ENCODE results near the gene RPS6KA3. TPM values are rescaled to one million over a fixed set of nuclear protein-coding genes. Genes with fewer than 3 reads are reported as not detected.

Gene RPS6KA3
- total RNA-seq, 5 donors from 2014 or later (not counting 1 experiment from before 2014, with no cell fraction given), result 65.2 to 89.9 (median 71.9) TPM

GRCh38 chrX:20189171-20189570 is 77.5 kb downstream of the RPS6KA3 start:
- ATAC-seq (replicated peaks in 1 of 4) (no peak), DNase-seq (no peak)
- Histone ChIP-seq H3K9me3 (no peaks in the 10 kb centered on the region), H3K4me3 (ENCODE audit: control insufficient read depth in 1 of 2, extremely low read depth in 1 of 2, low read length in 1 of 2) (no peak overlapping the region), H3K4me1 (ENCODE audit: control insufficient read depth in 1 of 2, extremely low read depth in 1 of 2, insufficient read depth in 2 of 2, low read length in 2 of 2) (no peaks in the 10 kb centered on the region), H3K27me3 (replicated peaks in 1 of 2; ENCODE audit: control insufficient read depth in 2 of 2, extremely low read depth in 1 of 2, insufficient read depth in 2 of 2, low read length in 1 of 2) (no peaks in the 10 kb centered on the region), H3K36me3 (ENCODE audit: control insufficient read depth in 2 of 2, extremely low read depth in 1 of 2, insufficient read depth in 1 of 2, low read length in 1 of 2) (peaks cover 3 to 33% of the 10 kb centered on the region in 2 donors), H3K27ac (ENCODE audit: low read length) (no peak overlapping the region)
- Mint-ChIP-seq H3K27ac (peak overlapping the region in 1 of 2 donors; percentile 52), H3K27me3 (peaks cover 0 to 8% of the 10 kb centered on the region in 2 donors), H3K9me3 (no peaks in the 10 kb centered on the region), H3K4me3 (no peak overlapping the region), H3K36me3 (peaks cover 22% of the 10 kb centered on the region), H3K4me1 (peaks cover 0 to 2% (median 0%) of the 10 kb centered on the region in 3 donors)
- ChIA-PET POLR2A (interaction anchor here in 1 of 2 donors (0.6 to 0.7 kb wide), 2 partner anchors 63 to 1396 kb away, joined by 3 to 5 read pairs; no protein-coding TSS in a partner anchor), CTCF (interaction anchor here in 1 of 2 donors (0.6 kb wide), 1 partner anchor 213 kb away, joined by 4 read pairs; no protein-coding TSS in a partner anchor)

- H3K27me3 Mint-ChIP-seq, result peaks cover 0 to 14% of the 10 kb centered on the region in 2 donors
- H3K36me3 Mint-ChIP-seq, result peaks cover 27% of the 10 kb centered on the region
- H3K9me3 Mint-ChIP-seq, result no peaks in the 10 kb centered on the region
- no peak overlapping the region for H3K4me3 Mint-ChIP-seq
- Histone ChIP-seq H3K27me3 (replicated peaks in 1 of 2; ENCODE audit: control insufficient read depth in 2 of 2, extremely low read depth in 1 of 2, insufficient read depth in 2 of 2, low read length in 1 of 2) (no peaks in the 10 kb centered on the region), H3K4me3 (ENCODE audit: control insufficient read depth in 1 of 2, extremely low read depth in 1 of 2, low read length in 1 of 2) (no peak overlapping the region), H3K36me3 (ENCODE audit: control insufficient read depth in 2 of 2, extremely low read depth in 1 of 2, insufficient read depth in 1 of 2, low read length in 1 of 2) (peaks cover 2 to 27% of the 10 kb centered on the region in 2 donors), H3K27ac (ENCODE audit: low read length) (peak overlapping the region; percentile 29), H3K9me3 (no peaks in the 10 kb centered on the region), H3K4me1 (ENCODE audit: control insufficient read depth in 1 of 2, extremely low read depth in 1 of 2, insufficient read depth in 2 of 2, low read length in 2 of 2) (no peaks in the 10 kb centered on the region)
- peaks cover 9 to 23% (median 20%) of the 10 kb centered on the region in 3 donors for H3K4me1 Mint-ChIP-seq
- POLR2A ChIA-PET, result no interaction called here
- WGBS (ENCODE audit: insufficient coverage), result no CpG with 5 or more reads among the region's 3 CpGs
- H3K27ac Mint-ChIP-seq, result peak overlapping the region; percentile 77 to 84
- CTCF ChIA-PET, result no interaction called here
- ATAC-seq (replicated peaks in 1 of 4), result peak in 1 of 4 experiments; percentile 48
- no peak for DNase-seq
Observed at GRCh38 chrX:20181598-20182329, 84.9 kb downstream of the RPS6KA3 start.

GRCh38 chrX:20177093-20177492 is 89.6 kb downstream of the RPS6KA3 start:
- DNase-seq (no peak), ATAC-seq (replicated peaks in 1 of 4) (no peak)
- Mint-ChIP-seq H3K27ac (peak overlapping the region in 1 of 2 donors; percentile 9), H3K27me3 (peaks cover 0 to 10% of the 10 kb centered on the region in 2 donors), H3K36me3 (peaks cover 21% of the 10 kb centered on the region), H3K9me3 (no peaks in the 10 kb centered on the region), H3K4me1 (peaks cover 5 to 11% (median 11%) of the 10 kb centered on the region in 3 donors), H3K4me3 (no peak overlapping the region)
- Histone ChIP-seq H3K4me1 (ENCODE audit: control insufficient read depth in 1 of 2, extremely low read depth in 1 of 2, insufficient read depth in 2 of 2, low read length in 2 of 2) (no peaks in the 10 kb centered on the region), H3K27ac (ENCODE audit: low read length) (no peak overlapping the region), H3K27me3 (replicated peaks in 1 of 2; ENCODE audit: control insufficient read depth in 2 of 2, extremely low read depth in 1 of 2, insufficient read depth in 2 of 2, low read length in 1 of 2) (no peaks in the 10 kb centered on the region), H3K9me3 (no peaks in the 10 kb centered on the region), H3K36me3 (ENCODE audit: control insufficient read depth in 2 of 2, extremely low read depth in 1 of 2, insufficient read depth in 1 of 2, low read length in 1 of 2) (peaks cover 0 to 50% of the 10 kb centered on the region in 2 donors), H3K4me3 (ENCODE audit: control insufficient read depth in 1 of 2, extremely low read depth in 1 of 2, low read length in 1 of 2) (no peak overlapping the region)
- ChIA-PET POLR2A (interaction anchor here in 1 of 2 donors (0.6 to 1.0 kb wide), 2 partner anchors 19 to 1221 kb away, joined by 3 read pairs; no protein-coding TSS in a partner anchor), CTCF (no interaction called here)

- CTCF ChIA-PET, result no interaction called here
- peaks cover 14% of the 10 kb centered on the region for H3K36me3 Mint-ChIP-seq
Observed at GRCh38 chrX:20173856-20174255, 92.9 kb downstream of the RPS6KA3 start.

GRCh38 chrX:20173313-20173712 is 93.4 kb downstream of the RPS6KA3 start:
- H3K4me1 ChIP-seq (ENCODE audit: control insufficient read depth in 1 of 2, extremely low read depth in 1 of 2, insufficient read depth in 2 of 2, low read length in 2 of 2), result no peaks in the 10 kb centered on the region
- Mint-ChIP-seq H3K27me3 (peaks cover 0 to 5% of the 10 kb centered on the region in 2 donors), H3K27ac (no peak overlapping the region), H3K36me3 (peaks cover 13% of the 10 kb centered on the region), H3K4me1 (no peaks in the 10 kb centered on the region), H3K4me3 (no peak overlapping the region), H3K9me3 (no peaks in the 10 kb centered on the region)
- ChIA-PET CTCF (no interaction called here), POLR2A (interaction anchor here in 1 of 2 donors (0.7 kb wide), 1 partner anchor 35 kb away, joined by 3 read pairs; no protein-coding TSS in a partner anchor)
- DNase-seq (no peak), ATAC-seq (replicated peaks in 1 of 4) (no peak)
- H3K9me3 ChIP-seq, result no peaks in the 10 kb centered on the region
- no CpG with 5 or more reads among the region's 2 CpGs for WGBS (ENCODE audit: insufficient coverage)
- no peak overlapping the region for H3K4me3 ChIP-seq (ENCODE audit: control insufficient read depth in 1 of 2, extremely low read depth in 1 of 2, low read length in 1 of 2)
- no peak overlapping the region for H3K27ac ChIP-seq (ENCODE audit: low read length)
- no peaks in the 10 kb centered on the region for H3K27me3 ChIP-seq (replicated peaks in 1 of 2; ENCODE audit: control insufficient read depth in 2 of 2, extremely low read depth in 1 of 2, insufficient read depth in 2 of 2, low read length in 1 of 2)
- peaks cover 0 to 64% of the 10 kb centered on the region in 2 donors for H3K36me3 ChIP-seq (ENCODE audit: control insufficient read depth in 2 of 2, extremely low read depth in 1 of 2, insufficient read depth in 1 of 2, low read length in 1 of 2)

More at GRCh38 chrX:20173856-20174255, 92.9 kb downstream of the RPS6KA3 start:
- H3K9me3 Mint-ChIP-seq, result no peaks in the 10 kb centered on the region
- WGBS (ENCODE audit: insufficient coverage), result no CpG with 5 or more reads among the region's 2 CpGs
- peak overlapping the region in 1 of 2 donors; percentile 8 for H3K27ac Mint-ChIP-seq
- H3K27me3 Mint-ChIP-seq, result peaks cover 0 to 5% of the 10 kb centered on the region in 2 donors
- Histone ChIP-seq H3K4me1 (ENCODE audit: control insufficient read depth in 1 of 2, extremely low read depth in 1 of 2, insufficient read depth in 2 of 2, low read length in 2 of 2) (no peaks in the 10 kb centered on the region), H3K27me3 (replicated peaks in 1 of 2; ENCODE audit: control insufficient read depth in 2 of 2, extremely low read depth in 1 of 2, insufficient read depth in 2 of 2, low read length in 1 of 2) (no peaks in the 10 kb centered on the region), H3K27ac (ENCODE audit: low read length) (no peak overlapping the region), H3K4me3 (ENCODE audit: control insufficient read depth in 1 of 2, extremely low read depth in 1 of 2, low read length in 1 of 2) (no peak overlapping the region), H3K36me3 (ENCODE audit: control insufficient read depth in 2 of 2, extremely low read depth in 1 of 2, insufficient read depth in 1 of 2, low read length in 1 of 2) (peaks cover 0 to 63% of the 10 kb centered on the region in 2 donors), H3K9me3 (no peaks in the 10 kb centered on the region)
- H3K4me1 Mint-ChIP-seq, result no peaks in the 10 kb centered on the region
- no peak overlapping the region for H3K4me3 Mint-ChIP-seq
- POLR2A ChIA-PET, result interaction anchor here in 1 of 2 donors (0.7 kb wide), 1 partner anchor 35 kb away, joined by 3 read pairs; no protein-coding TSS in a partner anchor
- ATAC-seq (replicated peaks in 1 of 4) (no peak), DNase-seq (no peak)

GRCh38 chrX:20171887-20172286 is 94.8 kb downstream of the RPS6KA3 start:
- CTCF ChIA-PET, result interaction anchor here in 1 of 2 donors (0.6 kb wide), 1 partner anchor 433 kb away, joined by 5 read pairs; no protein-coding TSS in a partner anchor
- peaks cover 0 to 71% of the 10 kb centered on the region in 2 donors for H3K36me3 ChIP-seq (ENCODE audit: control insufficient read depth in 2 of 2, extremely low read depth in 1 of 2, insufficient read depth in 1 of 2, low read length in 1 of 2)
- Mint-ChIP-seq H3K4me3 (no peak overlapping the region), H3K9me3 (no peaks in the 10 kb centered on the region), H3K4me1 (no peaks in the 10 kb centered on the region), H3K27me3 (no peaks in the 10 kb centered on the region), H3K27ac (no peak overlapping the region), H3K36me3 (peaks cover 14% of the 10 kb centered on the region)
- WGBS (ENCODE audit: insufficient coverage), result no CpG with 5 or more reads among the region's 3 CpGs
- no peaks in the 10 kb centered on the region for H3K4me1 ChIP-seq (ENCODE audit: control insufficient read depth in 1 of 2, extremely low read depth in 1 of 2, insufficient read depth in 2 of 2, low read length in 2 of 2)
- ATAC-seq (replicated peaks in 1 of 4) (no peak), DNase-seq (no peak)
- no peak overlapping the region for H3K4me3 ChIP-seq (ENCODE audit: control insufficient read depth in 1 of 2, extremely low read depth in 1 of 2, low read length in 1 of 2)
- no peaks in the 10 kb centered on the region for H3K9me3 ChIP-seq
- no peaks in the 10 kb centered on the region for H3K27me3 ChIP-seq (replicated peaks in 1 of 2; ENCODE audit: control insufficient read depth in 2 of 2, extremely low read depth in 1 of 2, insufficient read depth in 2 of 2, low read length in 1 of 2)
- POLR2A ChIA-PET, result no interaction called here
- H3K27ac ChIP-seq (ENCODE audit: low read length), result no peak overlapping the region

Measured in T-cell (primary cell).